Activated naive CD8-positive, alpha-beta T cell (primary cell): ENCODE measurements around the gene TNFSF13B.
"Not testable (repeated sequence)": the region's sequence is repeated elsewhere in the genome, so short reads cannot be mapped to it uniquely, and the experiment has no call there.

Experiments used
- H3K27ac Mint-ChIP-seq: one replicate; pipeline ENCODE4 v1.8.0; 2021; ENCODE audit warnings: mixed read lengths
- H3K27me3 Mint-ChIP-seq: one replicate; pipeline ENCODE4 v1.8.0; 2021; ENCODE audit warnings: mixed read lengths
- H3K36me3 Mint-ChIP-seq: one replicate; pipeline ENCODE4 v1.8.0; 2021; ENCODE audit warnings: mixed read lengths
- H3K4me1 Mint-ChIP-seq: one replicate; pipeline ENCODE4 v1.8.0; 2021; ENCODE audit warnings: low read depth, mixed read lengths
- H3K4me3 Mint-ChIP-seq: one replicate; pipeline ENCODE4 v1.8.0; 2021; ENCODE audit warnings: mild to moderate bottlenecking, mixed read lengths
- H3K9me3 Mint-ChIP-seq: one replicate; pipeline ENCODE4 v1.8.0; 2021; ENCODE audit warnings: low read depth, mixed read lengths

The TNFSF13B gene

GRCh38 chr13:108269601-108270328, at the start of gene TNFSF13B:
Gene TNFSF13B (plus strand): TSS chr13:108269718. CDS start chr13:108269896, 178 bp downstream.
- Mint-ChIP-seq H3K9me3 (peaks cover 7% of the 10 kb centered on the region), H3K4me3 (peak within 1 kb of the TSS; percentile 86), H3K27me3 (no peaks in the 10 kb centered on the region), H3K27ac (peak within 1 kb of the TSS; percentile 93), H3K4me1 (peaks cover 48% of the 10 kb centered on the region), H3K36me3 (no peaks in the 10 kb centered on the region)

GRCh38 chr13:108220041-108220440, 49.5 kb upstream of the TNFSF13B start:
- Mint-ChIP-seq H3K4me1 (peaks cover 70% of the 10 kb centered on the region), H3K36me3 (no peaks in the 10 kb centered on the region), H3K9me3 (no peaks in the 10 kb centered on the region), H3K4me3 (peak overlapping the region; percentile 93), H3K27ac (peak overlapping the region; percentile 69), H3K27me3 (no peaks in the 10 kb centered on the region)

- peaks cover 83% of the 10 kb centered on the region for H3K4me1 Mint-ChIP-seq
Observed at GRCh38 chr13:108223687-108224503, 45.6 kb upstream of the TNFSF13B start.

GRCh38 chr13:108225440-108225839, 44.1 kb upstream of the TNFSF13B start:
- Mint-ChIP-seq H3K9me3 (no peaks in the 10 kb centered on the region), H3K36me3 (peaks cover 6% of the 10 kb centered on the region), H3K27ac (peak overlapping the region; percentile 2), H3K4me3 (peak overlapping the region; percentile 35), H3K27me3 (no peaks in the 10 kb centered on the region), H3K4me1 (peaks cover 75% of the 10 kb centered on the region)

More at GRCh38 chr13:108223687-108224503, 45.6 kb upstream of the TNFSF13B start:
- Mint-ChIP-seq H3K36me3 (no peaks in the 10 kb centered on the region), H3K9me3 (no peaks in the 10 kb centered on the region), H3K4me3 (no peak overlapping the region), H3K27me3 (no peaks in the 10 kb centered on the region), H3K27ac (peak overlapping the region; percentile 70)

GRCh38 chr13:108226184-108226583, 43.3 kb upstream of the TNFSF13B start:
- Mint-ChIP-seq H3K4me1 (peaks cover 69% of the 10 kb centered on the region), H3K27me3 (no peaks in the 10 kb centered on the region), H3K36me3 (peaks cover 6% of the 10 kb centered on the region), H3K4me3 (no peak overlapping the region), H3K27ac (no peak overlapping the region), H3K9me3 (no peaks in the 10 kb centered on the region)

GRCh38 chr13:108227651-108228272, 41.8 kb upstream of the TNFSF13B start:
- no peaks in the 10 kb centered on the region for H3K9me3 Mint-ChIP-seq
- H3K36me3 Mint-ChIP-seq = peaks cover 6% of the 10 kb centered on the region
- H3K27me3 Mint-ChIP-seq = no peaks in the 10 kb centered on the region
- no peak overlapping the region for H3K4me3 Mint-ChIP-seq
- peaks cover 61% of the 10 kb centered on the region for H3K4me1 Mint-ChIP-seq
- H3K27ac Mint-ChIP-seq = no peak overlapping the region

GRCh38 chr13:108230377-108230776, 39.1 kb upstream of the TNFSF13B start:
- H3K4me3 Mint-ChIP-seq = no peak overlapping the region

GRCh38 chr13:108249150-108249549, 20.4 kb upstream of the TNFSF13B start:
- peaks cover 14% of the 10 kb centered on the region for H3K36me3 Mint-ChIP-seq
- no peak overlapping the region for H3K4me3 Mint-ChIP-seq
- H3K27ac Mint-ChIP-seq = no peak overlapping the region
- peaks cover 12% of the 10 kb centered on the region for H3K9me3 Mint-ChIP-seq
- H3K27me3 Mint-ChIP-seq = no peaks in the 10 kb centered on the region
- no peaks in the 10 kb centered on the region for H3K4me1 Mint-ChIP-seq

More at GRCh38 chr13:108230377-108230776, 39.1 kb upstream of the TNFSF13B start:
- Mint-ChIP-seq H3K4me1 (peaks cover 35% of the 10 kb centered on the region), H3K36me3 (peaks cover 6% of the 10 kb centered on the region), H3K27ac (no peak overlapping the region), H3K27me3 (no peaks in the 10 kb centered on the region), H3K9me3 (no peaks in the 10 kb centered on the region)

- H3K27ac Mint-ChIP-seq = no peak overlapping the region
- no peaks in the 10 kb centered on the region for H3K27me3 Mint-ChIP-seq
- H3K9me3 Mint-ChIP-seq = no peaks in the 10 kb centered on the region
- peaks cover 3% of the 10 kb centered on the region for H3K36me3 Mint-ChIP-seq
- no peaks in the 10 kb centered on the region for H3K4me1 Mint-ChIP-seq
- no peak overlapping the region for H3K4me3 Mint-ChIP-seq
Observed at GRCh38 chr13:108257248-108257647, 12.3 kb upstream of the TNFSF13B start.

- H3K4me3 Mint-ChIP-seq = no peak overlapping the region
- no peaks in the 10 kb centered on the region for H3K36me3 Mint-ChIP-seq
- H3K4me1 Mint-ChIP-seq = peaks cover 27% of the 10 kb centered on the region
- peaks cover 7% of the 10 kb centered on the region for H3K9me3 Mint-ChIP-seq
- H3K27ac Mint-ChIP-seq = no peak overlapping the region
- H3K27me3 Mint-ChIP-seq = no peaks in the 10 kb centered on the region
Observed at GRCh38 chr13:108263621-108264355, 5.7 kb upstream of the TNFSF13B start.

- no peaks in the 10 kb centered on the region for H3K36me3 Mint-ChIP-seq
- H3K4me1 Mint-ChIP-seq = peaks cover 47% of the 10 kb centered on the region
- peak overlapping the region; percentile 78 for H3K27ac Mint-ChIP-seq
Observed at GRCh38 chr13:108266321-108266990, 3.1 kb upstream of the TNFSF13B start.

GRCh38 chr13:108267347-108267746, 2.2 kb upstream of the TNFSF13B start:
- peak overlapping the region; percentile 22 for H3K27ac Mint-ChIP-seq

More at GRCh38 chr13:108266321-108266990, 3.1 kb upstream of the TNFSF13B start:
- peak overlapping the region; percentile 38 for H3K4me3 Mint-ChIP-seq
- peaks cover 7% of the 10 kb centered on the region for H3K9me3 Mint-ChIP-seq
- H3K27me3 Mint-ChIP-seq = no peaks in the 10 kb centered on the region

GRCh38 chr13:108267855-108268254, 1.7 kb upstream of the TNFSF13B start:
- H3K9me3 Mint-ChIP-seq, H3K4me3 Mint-ChIP-seq, H3K27me3 Mint-ChIP-seq, H3K36me3 Mint-ChIP-seq: not testable (repeated sequence)
- H3K4me1 Mint-ChIP-seq = peaks cover 48% of the 10 kb centered on the region
- H3K27ac Mint-ChIP-seq = peak overlapping the region; percentile 73

More at GRCh38 chr13:108267347-108267746, 2.2 kb upstream of the TNFSF13B start:
- H3K27me3 Mint-ChIP-seq = no peaks in the 10 kb centered on the region
- H3K36me3 Mint-ChIP-seq = no peaks in the 10 kb centered on the region
- H3K9me3 Mint-ChIP-seq = peaks cover 7% of the 10 kb centered on the region
- H3K4me1 Mint-ChIP-seq = peaks cover 48% of the 10 kb centered on the region
- H3K4me3 Mint-ChIP-seq = no peak overlapping the region
